Hematopoietic multipotent progenitor cell treated with erythropoietin and hydrocortisone succinate and interleukin-3 and kit ligand, for 4 days (in vitro differentiated cells): ENCODE measurements around the gene TBC1D12.
A peak's percentile ranks its signal among the peaks of the same experiment; 100 is the strongest.
"Not testable (repeated sequence)": the region's sequence is repeated elsewhere in the genome, so short reads cannot be mapped to it uniquely, and the experiment has no call there.

Experiments
- DNase-seq: peaks from one replicate; pipeline ENCODE4 v3.0.0-alpha.2; 2015

The TBC1D12 gene

DNA sequence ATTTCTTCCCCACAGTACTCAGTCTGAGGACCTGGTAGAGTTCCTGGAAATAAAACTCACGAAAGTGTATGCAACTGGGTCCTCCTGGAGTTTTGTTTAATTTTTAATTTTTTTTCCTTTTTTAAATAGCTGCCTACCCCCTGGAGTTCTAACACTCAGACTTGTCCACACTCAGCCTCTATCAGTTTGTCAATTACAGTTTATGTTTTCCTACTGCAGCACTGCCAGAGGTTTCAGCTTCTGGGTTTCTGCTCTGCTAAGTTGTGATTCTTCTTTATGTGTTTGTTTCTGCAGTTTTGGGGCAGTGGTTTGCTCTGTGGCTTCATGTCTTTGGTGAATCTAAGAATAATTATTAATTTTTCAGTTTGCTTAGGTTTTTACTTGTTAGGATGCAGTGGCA lies 59.2 kb downstream of the TBC1D12 start:
- no peak for DNase-seq

DNA sequence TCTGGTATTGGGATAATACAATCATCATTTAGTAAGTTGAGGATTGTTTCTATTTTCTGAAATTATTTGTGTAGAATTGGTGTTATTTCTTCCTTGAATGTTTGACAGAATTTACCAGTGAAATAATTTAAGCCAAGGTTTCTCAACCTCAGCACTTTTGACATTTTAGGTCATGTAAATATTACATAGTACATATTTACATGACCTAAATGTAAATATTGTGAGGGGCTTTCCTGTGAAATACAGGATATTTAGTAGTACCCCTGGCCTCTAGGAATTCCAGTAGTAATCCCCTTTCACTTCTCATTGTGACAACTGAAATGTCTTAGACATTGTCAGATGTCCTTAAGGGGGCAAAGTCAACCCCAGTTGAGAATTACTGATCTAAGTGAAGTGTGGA lies 59.8 kb downstream of the TBC1D12 start:
- DNase-seq = no peak

DNA sequence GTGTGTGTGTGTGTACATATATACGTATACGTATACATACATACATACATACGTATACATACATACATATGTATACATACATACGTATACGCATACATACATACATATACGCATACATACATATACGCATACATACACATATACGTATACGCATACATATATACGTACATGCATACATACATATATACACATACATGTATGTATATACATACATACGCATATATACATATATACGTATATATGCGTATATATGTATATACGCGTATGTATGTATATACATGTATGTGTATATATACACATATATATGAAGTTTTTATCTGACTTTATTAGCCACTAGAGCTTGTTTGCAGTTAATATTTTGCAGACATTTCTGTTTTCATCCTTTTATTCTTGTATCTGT lies 63.3 kb downstream of the TBC1D12 start:
- no peak for DNase-seq

DNA sequence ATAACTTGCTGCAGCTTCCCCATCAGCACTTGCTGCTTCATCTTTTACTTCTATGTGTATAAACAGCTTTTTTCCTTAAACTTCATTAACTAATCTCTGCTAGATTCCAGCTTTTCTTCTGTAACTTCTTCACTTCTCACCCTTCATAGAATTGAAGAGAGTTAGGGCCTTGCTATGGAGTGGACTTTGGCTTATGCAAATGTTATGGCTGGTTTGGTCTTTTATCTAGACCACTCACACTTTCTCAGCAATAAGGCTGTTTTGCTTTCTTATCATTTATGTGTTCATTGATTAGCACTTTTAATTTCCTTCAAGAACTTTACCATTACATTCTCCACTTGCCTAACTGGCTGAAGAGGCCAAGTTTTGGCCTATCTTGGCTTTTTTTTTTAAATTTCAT lies 79.1 kb downstream of the TBC1D12 start:
- no peak for DNase-seq

DNA sequence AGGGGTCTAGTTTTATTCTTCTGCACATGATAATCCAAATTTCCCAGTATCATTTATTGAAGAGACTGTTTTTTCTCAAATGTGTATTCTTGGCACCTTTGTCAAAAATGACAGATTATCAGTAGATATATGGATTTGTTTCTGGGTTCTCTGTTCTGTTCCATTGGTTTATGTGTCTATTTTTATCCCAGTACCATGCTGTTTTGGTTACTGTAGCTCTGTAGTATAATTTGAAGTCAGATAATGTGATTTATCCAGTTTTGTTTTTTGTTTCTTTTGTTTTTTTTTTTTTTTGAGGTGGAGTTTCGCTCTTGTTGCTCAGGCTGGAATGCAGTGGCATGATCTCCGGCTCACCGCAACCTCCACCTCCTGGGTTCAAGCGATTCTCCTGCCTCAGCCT lies 81.6 kb downstream of the TBC1D12 start:
- DNase-seq = no peak

DNA sequence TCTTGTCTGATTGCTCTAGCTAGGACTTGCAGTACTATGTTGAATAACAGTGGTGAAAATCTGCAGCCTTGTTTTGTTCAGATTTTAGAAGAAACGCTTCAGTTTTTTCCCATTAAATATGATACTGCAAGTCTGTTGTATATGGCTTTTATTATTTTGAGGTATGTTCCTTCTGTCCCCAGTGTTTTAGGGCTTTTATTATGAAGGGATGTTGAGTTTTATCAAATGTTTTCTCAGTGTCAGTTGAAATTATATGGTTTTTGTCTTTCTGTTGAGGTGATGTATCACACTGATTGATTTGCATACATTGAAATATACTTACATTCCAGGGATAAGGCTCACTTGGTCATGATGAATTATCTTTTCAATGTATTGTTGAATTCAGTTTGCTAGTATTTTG lies 82.8 kb downstream of the TBC1D12 start:
- DNase-seq = no peak

DNA sequence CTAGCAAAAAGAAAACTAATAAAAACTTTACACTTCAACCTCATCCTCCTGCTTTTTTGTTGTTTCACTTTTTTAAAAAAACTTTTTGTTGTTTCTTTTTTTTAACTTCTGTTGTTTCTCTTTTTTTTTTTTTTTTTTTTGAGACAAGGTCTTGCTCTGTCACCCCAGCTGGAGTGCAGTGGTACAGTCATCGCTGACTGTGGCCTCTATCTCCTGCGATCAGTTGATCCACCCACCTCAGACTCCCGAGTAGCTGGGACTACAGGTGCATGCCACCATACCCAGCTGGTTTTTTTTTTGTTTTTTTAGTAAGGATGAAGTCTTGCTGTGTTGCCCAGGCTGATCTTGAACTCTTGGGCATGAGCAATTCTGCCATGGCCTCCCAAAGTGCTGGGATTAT lies 85.2 kb downstream of the TBC1D12 start:
- DNase-seq = no peak

DNA sequence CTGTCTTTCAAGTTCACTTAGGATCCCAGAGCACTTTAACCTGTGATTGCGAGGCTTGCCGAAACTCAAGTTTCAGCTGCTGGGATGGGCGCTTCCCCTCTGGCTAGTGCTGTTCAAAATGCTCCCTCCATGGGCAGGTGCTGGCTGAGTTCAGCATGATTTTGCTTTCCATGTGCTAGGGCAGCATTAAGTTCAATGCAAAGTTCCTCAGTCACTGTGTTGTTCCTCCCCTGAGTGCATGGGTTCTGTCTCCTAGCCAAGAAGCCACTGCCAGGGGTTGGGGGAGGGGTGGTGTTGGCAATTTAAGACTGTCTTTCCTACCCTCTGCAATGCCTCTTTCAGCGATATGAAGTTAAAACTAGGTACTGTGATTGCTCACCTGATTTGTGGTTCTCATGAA lies 86.8 kb downstream of the TBC1D12 start:
- no peak for DNase-seq

DNA sequence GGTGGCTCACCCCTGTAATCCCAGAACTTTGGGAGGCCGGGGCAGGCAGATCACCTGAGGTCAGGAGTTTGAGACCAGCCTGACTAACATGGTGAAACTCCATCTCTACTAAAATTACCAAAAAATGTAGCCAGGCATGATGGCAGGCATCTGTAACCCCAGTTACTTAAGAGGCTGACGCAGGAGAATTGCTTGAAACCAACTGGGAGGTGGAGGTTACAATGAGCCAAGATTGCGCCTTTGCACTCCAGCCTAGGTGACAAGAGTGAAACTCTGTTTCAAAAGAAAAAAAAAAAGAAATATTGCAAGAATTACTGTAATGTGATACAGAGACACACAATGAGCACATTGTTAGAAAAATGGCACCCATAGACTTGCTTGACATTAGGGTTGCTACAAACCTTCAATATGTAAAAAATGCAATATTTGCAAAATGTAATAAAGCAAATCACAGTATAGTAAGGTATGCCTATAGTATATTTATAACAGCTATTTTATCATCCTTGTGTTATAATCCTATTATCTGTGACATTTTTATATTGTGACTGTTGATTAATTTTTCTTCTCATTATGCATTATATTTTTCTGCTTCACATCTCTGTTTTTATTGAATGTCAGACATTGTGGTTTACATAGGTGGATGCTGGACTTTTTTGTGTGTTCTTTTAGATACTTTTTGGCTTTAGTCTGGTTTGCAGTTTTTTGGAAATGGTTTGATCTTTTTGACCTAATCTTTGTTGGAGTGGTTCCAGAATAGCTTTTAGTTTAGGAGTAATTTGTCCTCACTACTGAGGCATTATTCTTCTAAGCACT lies 87.8 kb downstream of the TBC1D12 start:
- DNase-seq = no peak

DNA sequence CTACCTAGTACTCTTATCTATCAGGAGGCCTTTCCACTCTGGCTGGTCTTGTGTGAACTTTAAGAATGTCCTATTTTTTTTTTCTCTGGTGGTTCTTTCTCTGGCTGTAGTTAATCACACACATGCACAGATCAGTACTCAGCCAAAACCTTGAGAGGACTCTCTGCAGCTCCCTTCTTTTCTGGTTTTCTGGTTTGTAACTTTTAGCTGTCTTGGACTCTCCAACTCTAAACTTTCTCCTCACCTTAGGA lies 88.4 kb downstream of the TBC1D12 start:
- no peak for DNase-seq

DNA sequence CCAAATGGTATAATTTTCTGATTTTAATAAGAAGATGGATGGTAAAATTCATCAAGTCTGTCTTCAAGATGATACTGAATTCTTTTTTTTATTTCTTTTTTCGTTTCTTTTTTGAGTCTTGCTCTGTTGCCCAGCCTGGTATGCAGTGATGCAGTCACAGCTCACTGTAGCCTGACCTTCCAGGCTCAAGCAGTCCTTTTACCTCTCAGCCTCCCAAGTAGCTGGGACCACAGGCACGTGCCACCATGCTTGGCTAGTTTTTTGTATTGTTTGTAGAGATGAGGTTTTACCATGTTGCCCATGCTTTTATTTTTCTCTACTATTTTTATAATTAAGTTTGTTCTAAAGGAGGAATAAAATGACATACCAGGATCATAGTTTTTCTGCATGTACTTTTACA lies 91.1 kb downstream of the TBC1D12 start:
- no peak for DNase-seq

DNA sequence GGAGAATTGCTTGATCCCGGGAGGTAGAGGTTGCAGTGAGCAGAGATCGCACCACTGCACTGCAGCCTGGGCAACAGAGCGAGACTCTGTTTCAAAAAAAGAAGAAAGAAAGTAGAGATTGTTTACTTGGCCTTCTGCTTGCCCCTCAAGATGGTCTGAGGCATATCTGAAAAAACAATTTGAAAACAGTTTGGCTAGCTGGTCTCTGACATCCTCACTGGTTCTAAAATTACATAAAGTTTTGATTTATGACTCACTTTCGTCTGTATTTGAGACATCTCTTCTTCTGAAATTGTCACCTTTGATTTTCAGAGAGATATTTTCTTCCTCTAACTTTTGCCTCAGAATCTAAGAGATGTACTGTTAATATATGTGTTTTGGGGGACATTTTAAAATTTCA lies 93.7 kb downstream of the TBC1D12 start:
- DNase-seq = no peak

DNA sequence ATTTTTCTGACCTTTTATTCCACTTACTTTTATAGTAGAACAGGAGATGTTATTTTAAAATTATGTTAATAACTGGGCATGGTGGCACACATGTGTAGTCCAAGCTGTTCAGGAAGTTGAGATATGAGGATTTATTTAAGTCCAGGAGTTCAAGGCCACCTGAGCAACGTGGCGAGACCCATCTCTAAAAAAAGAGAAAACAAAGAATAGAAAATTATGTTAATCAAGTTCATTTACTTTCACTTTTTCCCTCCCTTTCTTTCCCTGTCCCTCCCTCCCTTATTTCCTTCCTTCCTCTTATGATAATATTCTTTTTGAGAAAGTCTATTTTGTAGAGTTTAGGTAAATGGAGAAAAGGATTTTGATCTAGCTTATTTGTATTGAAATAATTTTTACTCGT lies 94.3 kb downstream of the TBC1D12 start:
- no peak for DNase-seq

DNA sequence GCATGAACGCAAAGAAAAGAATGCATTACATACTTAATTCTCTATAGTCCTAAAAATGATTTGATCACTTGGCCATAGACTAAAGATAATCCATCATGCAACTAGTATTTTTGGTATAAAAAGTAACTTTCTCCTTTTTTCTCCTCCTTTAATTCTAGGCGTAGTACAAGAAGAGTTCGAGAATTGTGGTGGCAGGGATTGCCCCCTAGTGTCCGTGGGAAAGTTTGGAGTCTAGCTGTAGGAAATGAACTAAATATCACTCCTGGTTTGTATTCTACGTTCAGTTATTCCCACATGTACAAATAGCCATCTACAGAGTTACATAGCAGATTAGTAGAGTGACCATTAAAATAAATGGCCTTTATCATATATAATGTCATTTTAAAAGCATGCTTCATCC lies 97.7 kb downstream of the TBC1D12 start:
- peak; percentile 25 for DNase-seq

DNA sequence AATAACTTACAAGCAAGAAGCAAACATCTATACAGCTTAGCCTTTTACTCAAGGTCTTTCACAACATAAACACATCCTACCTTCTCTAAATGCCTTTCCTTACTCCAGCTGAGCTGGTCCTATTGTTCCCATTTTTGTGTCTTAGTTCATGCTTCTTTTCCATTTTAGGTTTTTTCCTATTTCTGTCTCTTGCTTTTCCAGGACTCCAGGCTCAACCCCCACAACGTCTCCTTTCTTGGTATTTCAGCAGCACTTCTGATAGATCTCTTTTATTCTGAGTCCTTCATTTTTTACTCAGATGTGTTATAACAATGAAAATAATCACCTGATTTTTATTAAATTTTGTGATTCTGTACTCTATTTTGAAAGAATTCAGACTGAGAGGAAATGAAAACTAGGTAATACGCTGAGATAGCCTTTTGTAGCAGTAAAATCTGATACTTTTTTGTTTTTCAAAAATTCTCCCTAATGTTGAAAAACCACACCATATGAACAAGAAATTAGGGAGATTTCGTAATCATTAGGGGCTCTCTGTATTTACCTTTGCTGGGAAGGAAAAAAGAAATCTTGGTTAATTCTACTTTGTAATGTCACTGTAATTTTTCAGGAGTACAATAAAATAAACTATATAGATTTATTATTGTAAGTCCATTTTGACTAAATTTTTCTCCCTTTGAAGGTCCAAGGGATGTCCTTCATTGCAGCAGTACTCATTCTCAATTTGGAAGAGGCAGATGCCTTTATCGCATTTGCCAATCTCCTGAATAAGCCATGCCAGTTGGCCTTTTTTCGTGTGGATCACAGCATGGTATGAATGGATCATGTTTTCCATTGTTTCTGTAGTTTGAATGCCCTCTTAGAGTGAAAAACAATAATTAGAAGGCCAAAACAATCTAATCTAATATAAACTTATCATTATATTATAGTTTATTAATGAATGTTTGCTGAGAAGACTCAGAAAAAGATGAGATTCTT lies 119.2 kb downstream of the TBC1D12 start:
- DNase-seq = no peak

DNA sequence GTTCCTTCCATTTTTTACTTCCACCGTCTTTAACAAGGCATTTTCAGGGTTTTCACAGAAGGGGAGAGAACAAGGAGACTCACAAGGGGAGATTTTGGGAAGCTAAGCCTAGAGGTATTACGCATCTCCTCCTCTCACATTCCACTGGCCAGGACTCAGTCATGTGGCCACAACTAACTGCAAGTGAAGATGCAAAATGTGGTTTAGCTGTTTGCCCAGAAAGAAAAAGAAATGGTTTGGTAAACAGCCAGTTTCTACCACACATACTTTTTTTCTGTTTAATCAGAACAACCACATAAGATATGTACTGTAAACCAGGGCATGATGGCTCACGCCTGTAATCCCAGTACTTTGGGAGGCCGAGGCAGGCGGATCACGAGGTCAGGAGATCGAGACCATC lies 121.8 kb downstream of the TBC1D12 start:
- DNase-seq = peak; percentile 20

DNA sequence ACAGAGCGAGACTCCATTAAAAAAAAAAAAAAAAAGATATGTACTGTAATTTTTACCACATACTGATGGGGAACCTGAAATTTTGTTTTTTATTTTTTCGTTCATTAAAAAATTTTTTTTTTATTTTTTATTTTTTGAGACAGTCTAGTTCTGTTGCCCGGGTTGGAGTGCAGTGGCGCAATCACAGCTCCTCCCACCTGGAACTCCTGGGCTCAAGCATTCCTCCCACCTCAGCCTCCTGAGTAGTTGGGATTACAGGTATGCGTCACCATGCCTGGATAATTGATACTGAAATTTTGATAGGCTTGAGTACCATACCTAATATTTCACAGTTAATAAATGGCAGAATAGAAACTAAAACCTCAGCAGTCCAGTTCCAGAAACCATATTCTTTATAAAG lies 122.4 kb downstream of the TBC1D12 start:
- DNase-seq = no peak

DNA sequence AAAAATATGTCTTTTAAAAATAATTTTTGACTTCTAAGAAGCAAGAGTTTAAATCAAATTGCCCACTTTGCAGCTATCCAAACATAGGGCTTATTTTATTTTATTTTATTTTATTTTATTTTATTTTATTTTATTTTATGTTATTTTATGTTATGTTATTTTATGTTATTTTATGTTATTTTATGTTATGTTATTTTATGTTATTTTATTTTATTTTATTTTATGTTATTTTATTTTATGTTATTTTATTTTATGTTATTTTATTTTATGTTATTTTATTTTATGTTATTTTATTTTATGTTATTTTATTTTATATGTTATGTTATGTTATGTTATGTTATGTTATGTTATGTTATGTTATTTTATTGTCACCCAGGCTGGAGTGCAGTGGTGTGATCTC lies 129.2 kb downstream of the TBC1D12 start:
- DNase-seq = not testable (repeated sequence)

DNA sequence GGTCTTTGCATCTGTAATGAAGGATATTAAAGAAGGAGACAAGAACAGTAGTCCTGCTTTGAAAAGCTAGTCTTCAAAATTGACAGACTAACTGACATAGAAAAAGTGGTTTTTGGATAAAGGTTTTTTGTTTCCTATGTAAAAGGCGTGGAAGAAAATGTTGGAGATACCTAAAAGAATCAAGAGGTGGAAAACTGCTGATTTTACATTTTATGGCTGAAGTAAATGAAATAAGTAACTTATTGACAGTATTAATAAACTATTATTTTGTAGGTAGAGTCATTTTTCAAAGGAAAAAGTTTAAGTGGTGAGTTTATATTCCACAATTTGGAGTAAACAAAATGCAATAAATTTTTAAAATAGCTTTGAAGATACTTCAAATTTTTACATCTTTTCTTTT lies 130.7 kb downstream of the TBC1D12 start:
- DNase-seq = no peak

DNA sequence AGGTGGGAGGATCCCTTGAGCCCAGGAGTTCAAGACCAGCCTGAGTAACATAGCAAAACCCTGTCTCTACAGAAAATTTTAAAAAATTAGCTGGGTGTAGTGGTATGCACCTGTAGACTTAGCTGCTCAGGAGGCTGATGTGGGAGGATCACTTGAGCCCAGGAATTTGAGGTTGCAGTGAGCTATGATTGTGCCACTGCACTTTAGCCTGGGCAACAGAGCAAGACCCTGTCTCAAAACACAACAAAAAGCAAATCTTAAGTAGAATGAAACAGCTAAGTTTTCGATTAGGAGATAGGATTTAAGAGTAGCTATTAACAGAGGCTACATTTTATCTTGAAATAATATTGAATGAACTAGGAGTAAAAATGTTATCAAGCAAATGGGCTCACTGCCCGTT lies 139.9 kb downstream of the TBC1D12 start:
- DNase-seq = not testable (repeated sequence)

DNA sequence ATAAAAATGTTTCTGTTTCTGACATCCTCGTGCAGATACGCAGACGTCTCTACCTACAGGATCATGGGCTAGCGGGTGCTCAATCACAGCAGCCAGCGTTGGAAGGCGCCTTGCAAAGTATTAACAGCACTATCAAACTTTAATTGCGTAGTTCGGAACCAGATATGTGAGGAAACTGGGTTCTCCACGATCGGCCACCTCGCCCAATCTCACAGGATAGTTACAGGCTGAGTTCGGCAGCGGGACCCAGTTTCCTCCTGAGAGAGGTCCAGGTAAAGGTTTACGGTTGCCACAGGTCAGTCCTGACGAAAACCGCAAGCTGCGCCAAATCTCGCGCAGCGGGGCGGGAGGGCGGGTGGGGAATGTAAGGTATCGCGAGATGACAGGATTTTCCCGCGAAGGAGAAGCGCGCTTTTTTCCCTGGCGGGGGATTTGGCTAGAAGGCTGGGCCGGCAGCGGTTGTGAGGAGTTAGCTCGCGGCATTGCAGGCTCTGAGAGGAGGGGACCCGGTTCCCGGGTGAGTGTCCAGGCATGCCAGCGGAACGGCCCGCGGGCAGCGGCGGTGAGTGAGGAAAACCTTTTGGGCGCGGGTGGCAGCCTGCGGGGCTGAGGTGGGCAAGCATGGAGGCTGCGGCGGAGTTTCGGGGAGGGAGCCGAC lies 143.2 kb downstream of the TBC1D12 start, which contains the start of gene HELLS:
TSS of gene HELLS (plus strand) at position 398 of the 658 bp plus-strand sequence. CDS start at position 532, 134 bp downstream.
- DNase-seq = peak; percentile 93

DNA sequence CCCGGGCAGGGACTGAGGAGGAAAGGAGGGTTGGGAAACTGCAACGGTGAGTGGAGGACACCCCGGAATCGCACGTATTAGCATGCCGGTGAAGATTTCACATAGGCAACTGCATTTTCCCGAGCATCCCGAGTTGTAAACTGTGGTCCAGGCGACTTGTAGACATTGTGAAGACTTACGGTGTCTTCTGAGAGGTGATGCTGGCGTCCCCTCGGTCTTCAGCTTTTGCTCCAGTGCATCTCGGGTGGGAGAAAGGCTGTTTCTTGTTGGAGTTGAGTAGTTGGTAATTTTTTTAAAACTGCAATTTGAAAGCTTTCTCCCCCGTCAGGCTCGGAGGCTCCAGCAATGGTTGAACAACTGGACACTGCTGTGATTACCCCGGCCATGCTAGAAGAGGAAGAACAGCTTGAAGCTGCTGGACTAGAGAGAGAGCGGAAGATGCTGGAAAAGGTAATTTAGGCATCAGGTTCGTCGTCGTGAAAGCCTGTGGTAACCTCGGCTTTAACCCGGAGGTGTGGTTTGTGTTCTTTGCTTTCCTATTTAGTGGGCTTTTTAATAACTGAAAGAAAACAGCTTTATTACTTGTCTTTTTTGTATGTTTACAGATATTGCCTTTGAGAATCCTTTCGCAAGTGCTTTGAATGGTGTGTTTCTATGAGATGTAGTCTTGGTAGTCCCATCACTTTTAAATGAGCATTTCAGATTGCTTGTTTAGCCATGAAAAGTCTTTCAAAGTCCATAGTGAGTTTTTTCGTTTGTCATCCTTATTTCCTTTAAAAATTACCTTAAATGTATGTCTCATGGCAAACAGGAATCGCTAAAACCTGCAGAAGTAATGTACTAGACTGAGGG lies 143.9 kb downstream of the TBC1D12 start:
- DNase-seq = peak; percentile 49

DNA sequence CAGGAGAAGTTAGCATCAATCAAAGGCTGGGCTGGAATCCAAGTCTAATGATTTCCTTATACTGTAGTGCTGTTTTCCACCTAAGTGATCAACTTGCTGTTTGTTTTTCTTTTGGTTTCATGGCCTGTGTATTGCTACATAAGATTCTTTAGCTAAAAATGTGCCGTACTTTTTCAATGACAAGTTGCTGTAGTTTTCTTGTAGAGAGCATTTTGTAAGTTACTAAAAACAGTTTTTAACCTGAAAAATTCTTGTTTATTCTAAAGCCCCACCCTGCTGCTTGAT lies 144.5 kb downstream of the TBC1D12 start:
- peak; percentile 20 for DNase-seq
